ENCODE results near the gene DDX23. TPM values are rescaled to one million over a fixed set of nuclear protein-coding genes. Genes with fewer than 3 reads are reported as not detected.

The DDX23 gene
- total RNA-seq (10 to 100 TPM; 48.0 to 82.2 (median 70.5) TPM), polyA plus RNA-seq (100 to 1,000 TPM in 1 of 2 donors, 10 to 100 TPM in 1; 60.0 to 108 TPM)
- long read RNA-seq, donor 1, transcript DDX23-201 (17 exons, 3,248 nt), result major isoform, 41 of 71 reads
- long read RNA-seq, donor 1, partial matches to known transcripts, result 23 of 71 reads
- long read RNA-seq, donor 1, other reads (novel, unspliced or antisense), result 5 of 71 reads
- long read RNA-seq, donor 2, transcript DDX23-201 (17 exons, 3,248 nt), result major isoform, 11 of 19 reads
- long read RNA-seq, donor 2, partial matches to known transcripts, result 7 of 19 reads
- long read RNA-seq, donor 2, other reads (novel, unspliced or antisense), result 0 of 19 reads
- long read RNA-seq, donor 3, transcript DDX23-201 (17 exons, 3,248 nt), result major isoform, 43 of 78 reads
- long read RNA-seq, donor 3, partial matches to known transcripts, result 27 of 78 reads
- long read RNA-seq, donor 3, other reads (novel, unspliced or antisense), result 8 of 78 reads

DNA sequence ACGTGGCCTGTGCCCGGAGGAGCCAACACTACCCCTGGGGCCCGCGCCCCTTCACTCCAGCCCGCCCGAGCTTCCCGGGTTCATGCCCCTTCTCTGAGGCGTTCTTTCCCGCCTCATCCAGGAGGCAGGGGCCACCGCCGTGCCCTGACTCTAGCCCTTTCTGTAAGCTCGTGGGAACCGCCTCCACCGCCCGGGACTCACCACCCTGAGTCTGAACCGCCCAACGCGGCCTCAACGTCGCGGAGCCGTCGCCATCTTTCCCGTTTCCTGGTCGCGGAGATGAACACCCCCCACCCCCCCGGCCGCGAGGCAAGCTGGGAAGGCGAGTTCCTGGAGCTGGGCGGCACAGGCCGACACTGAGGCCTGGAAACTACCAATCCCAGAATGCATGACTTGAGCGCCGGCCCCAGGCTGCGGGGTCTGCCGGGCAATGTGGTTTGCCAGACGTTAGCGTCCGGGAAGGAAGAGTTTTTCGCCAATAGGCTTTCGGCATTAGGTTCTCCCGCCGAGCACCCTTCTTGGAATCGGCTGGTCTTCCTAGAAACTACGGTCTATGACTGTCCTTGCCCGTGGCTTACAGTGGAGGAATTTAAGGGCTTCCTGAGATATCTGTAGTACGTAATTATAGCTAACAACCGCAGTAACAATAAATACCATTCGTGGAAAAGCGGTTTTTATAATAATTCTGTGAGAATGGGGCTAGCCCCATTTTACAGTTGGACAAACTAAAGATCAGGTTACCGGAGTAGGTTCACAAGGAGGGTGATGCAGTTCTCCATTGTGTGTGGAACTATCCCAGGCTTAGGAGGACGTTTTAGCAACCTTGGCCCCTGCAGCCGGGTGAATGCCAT is at the start of gene DDX23:
Gene DDX23 (minus strand): TSS at position 281 of the 851 bp plus-strand sequence. CDS start 6,381 bp downstream, outside the sequence.
- no peaks in the 10 kb centered on the region for H3K36me3 ChIP-seq
- WGBS, 3 donors, result 0 to 1% (median 0%) methylated on average over 53 of the region's 53 CpGs
- no peaks in the 10 kb centered on the region for H3K9me3 ChIP-seq
- peak within 1 kb of the TSS; percentile 28 to 73 for H3K27ac ChIP-seq
- H3K27me3 ChIP-seq, result no peaks in the 10 kb centered on the region
- H3K4me1 ChIP-seq (ENCODE audit: insufficient read depth), result peaks cover 5% of the 10 kb centered on the region
- peak within 1 kb of the TSS; percentile 90 for H3K4me3 ChIP-seq
- DNase-seq, result peak; percentile 90 to 94 (median 90)
- TF ChIP-seq, protein P1, sequence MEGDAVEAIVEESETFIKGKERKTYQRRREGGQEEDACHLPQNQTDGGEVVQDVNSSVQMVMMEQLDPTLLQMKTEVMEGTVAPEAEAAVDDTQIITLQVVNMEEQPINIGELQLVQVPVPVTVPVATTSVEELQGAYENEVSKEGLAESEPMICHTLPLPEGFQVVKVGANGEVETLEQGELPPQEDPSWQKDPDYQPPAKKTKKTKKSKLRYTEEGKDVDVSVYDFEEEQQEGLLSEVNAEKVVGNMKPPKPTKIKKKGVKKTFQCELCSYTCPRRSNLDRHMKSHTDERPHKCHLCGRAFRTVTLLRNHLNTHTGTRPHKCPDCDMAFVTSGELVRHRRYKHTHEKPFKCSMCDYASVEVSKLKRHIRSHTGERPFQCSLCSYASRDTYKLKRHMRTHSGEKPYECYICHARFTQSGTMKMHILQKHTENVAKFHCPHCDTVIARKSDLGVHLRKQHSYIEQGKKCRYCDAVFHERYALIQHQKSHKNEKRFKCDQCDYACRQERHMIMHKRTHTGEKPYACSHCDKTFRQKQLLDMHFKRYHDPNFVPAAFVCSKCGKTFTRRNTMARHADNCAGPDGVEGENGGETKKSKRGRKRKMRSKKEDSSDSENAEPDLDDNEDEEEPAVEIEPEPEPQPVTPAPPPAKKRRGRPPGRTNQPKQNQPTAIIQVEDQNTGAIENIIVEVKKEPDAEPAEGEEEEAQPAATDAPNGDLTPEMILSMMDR (IDR thresholded peaks at IDR 0.05), result no peak
- peak; percentile 94 for TF ChIP-seq EP300 (IDR thresholded peaks at IDR 0.05)
- TF ChIP-seq POLR2A (IDR thresholded peaks at IDR 0.05), result peak; percentile 66
- intact Hi-C loops (cut with DNase I), result loop anchor here in 2 of 4 donors (2.0 to 5.0 kb wide), 4 partner anchors 39 to 145 kb away; partner anchors contain the start of gene DDN (in 1 of the 2)

DNA sequence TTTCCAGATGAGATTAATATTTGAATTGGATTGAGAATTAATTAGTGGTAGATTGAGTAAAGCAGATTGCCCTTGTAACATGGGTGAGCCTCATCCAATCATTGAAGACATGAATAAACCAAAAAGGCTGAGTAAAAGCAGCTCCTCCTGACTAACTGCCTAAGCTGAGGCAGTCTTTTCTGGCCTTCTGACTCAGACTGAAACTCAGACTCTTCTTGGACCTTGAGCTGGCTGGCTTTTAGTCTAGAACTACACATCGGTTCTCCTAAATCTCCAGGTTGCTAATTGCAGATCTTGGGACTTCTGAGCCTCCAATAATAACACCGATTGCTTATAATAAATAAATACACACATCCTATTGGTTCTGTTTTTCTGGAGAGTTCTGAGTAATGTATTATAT is 49.3 kb upstream of the DDX23 start:
- H3K4me1 ChIP-seq (ENCODE audit: insufficient read depth), result peaks cover 3% of the 10 kb centered on the region
- intact Hi-C loops (cut with DNase I), result no loop called here

DNA sequence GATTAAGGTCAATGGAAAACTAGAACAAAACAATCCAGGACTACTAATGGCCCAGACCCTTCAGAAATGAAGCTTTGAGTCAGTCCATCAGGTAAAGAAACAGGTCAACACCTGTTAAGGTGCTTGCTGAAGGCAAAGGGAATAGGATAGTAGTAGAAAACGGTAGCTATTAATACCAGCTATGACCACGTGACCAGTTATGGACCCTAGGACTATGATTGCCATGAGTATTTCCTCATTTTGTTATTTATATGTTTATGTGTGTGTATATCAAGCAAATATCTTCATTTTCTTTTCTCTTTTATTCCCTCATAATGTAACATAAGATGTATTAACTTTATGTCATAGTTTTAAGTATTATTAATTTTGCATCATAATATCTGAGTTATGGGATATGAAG is 47.7 kb upstream of the DDX23 start:
- no peak for DNase-seq
- TF ChIP-seq POLR2A (IDR thresholded peaks at IDR 0.05) (no peak), EP300 (IDR thresholded peaks at IDR 0.05) (no peak)
- TF ChIP-seq, protein P1 (IDR thresholded peaks at IDR 0.05), result no peak

More for the DNA sequence above, 49.3 kb upstream of the DDX23 start:
- WGBS, 3 donors, result 85 to 89% (median 87%) methylated on average over 2 of the region's 2 CpGs
- H3K27me3 ChIP-seq, result no peaks in the 10 kb centered on the region
- H3K36me3 ChIP-seq, result no peaks in the 10 kb centered on the region
- H3K9me3 ChIP-seq, result no peaks in the 10 kb centered on the region
- no peak overlapping the region for H3K4me3 ChIP-seq
- TF ChIP-seq, protein P1 (IDR thresholded peaks at IDR 0.05), result no peak
- TF ChIP-seq EP300 (IDR thresholded peaks at IDR 0.05) (no peak), POLR2A (IDR thresholded peaks at IDR 0.05) (no peak)
- no peak overlapping the region for H3K27ac ChIP-seq
- DNase-seq, result no peak

DNA sequence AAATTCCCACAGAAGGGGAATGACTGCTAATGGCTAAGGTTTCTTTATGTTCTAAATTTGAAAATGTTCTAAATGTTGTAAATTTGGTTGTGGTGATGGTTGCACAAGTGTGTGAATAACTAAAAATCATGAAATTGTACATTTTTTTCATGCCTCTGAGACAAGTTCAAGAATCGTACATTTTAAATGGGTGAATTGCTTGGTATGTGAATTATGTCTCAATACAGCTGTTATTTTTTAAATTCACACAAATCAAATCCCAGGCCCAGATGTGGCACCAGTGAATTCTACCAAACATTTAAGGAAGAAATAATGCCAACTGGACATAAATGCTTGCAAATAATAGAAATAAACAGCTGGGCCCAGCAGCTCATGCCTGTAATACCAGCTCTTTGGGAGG is 42.3 kb upstream of the DDX23 start:
- 40 to 49% (median 43%) methylated on average over 1 of the region's 1 CpG for WGBS, 3 donors
- peaks cover 4% of the 10 kb centered on the region for H3K4me1 ChIP-seq (ENCODE audit: insufficient read depth)
- no peak for DNase-seq
- TF ChIP-seq EP300 (IDR thresholded peaks at IDR 0.05) (no peak), POLR2A (IDR thresholded peaks at IDR 0.05) (no peak)
- TF ChIP-seq, protein P1 (IDR thresholded peaks at IDR 0.05), result no peak
- no peak overlapping the region for H3K27ac ChIP-seq
- H3K36me3 ChIP-seq, result no peaks in the 10 kb centered on the region
- no peaks in the 10 kb centered on the region for H3K9me3 ChIP-seq
- intact Hi-C loops (cut with DNase I), result loop anchor here in 2 of 4 donors (5.0 kb wide), 1 partner anchor 37 kb away; no protein-coding TSS in a partner anchor
- H3K27me3 ChIP-seq, result no peaks in the 10 kb centered on the region
- H3K4me3 ChIP-seq, result no peak overlapping the region

More for the DNA sequence above, 47.7 kb upstream of the DDX23 start:
- no peak overlapping the region for H3K4me3 ChIP-seq
- intact Hi-C loops (cut with DNase I), result no loop called here
- H3K36me3 ChIP-seq, result no peaks in the 10 kb centered on the region
- WGBS, 3 donors, result 62 to 80% (median 63%) methylated on average over 2 of the region's 2 CpGs
- no peaks in the 10 kb centered on the region for H3K27me3 ChIP-seq
- H3K27ac ChIP-seq, result no peak overlapping the region
- H3K4me1 ChIP-seq (ENCODE audit: insufficient read depth), result peaks cover 3% of the 10 kb centered on the region
- no peaks in the 10 kb centered on the region for H3K9me3 ChIP-seq
